ENCODE data around the gene LPCAT2.

The LPCAT2 gene

DNA sequence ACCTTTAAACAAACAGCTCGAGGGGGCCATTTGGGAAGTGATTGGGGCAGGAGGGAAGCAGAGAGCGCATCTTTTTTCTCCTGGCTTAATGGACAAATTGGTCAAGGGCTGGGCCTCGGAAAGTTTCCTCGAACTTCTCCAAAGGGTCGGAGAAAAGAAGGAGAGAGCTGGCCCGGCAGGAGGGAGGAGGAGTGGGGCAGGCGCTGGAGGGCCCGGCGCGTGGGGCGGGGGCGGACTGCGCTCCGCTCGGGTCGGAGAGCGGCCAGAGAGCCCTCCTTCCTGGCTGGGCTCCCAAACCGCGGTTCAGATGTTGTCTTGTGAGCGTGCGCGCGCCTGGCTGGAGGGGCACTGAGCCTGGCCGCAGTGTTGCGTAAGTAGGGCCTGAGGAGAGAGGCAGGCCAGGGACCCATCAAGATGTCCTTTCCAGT lies 28.6 kb upstream of the LPCAT2 start:
- CTCF ChIA-PET, result no interaction called here
- H3K27ac ChIP-seq, result peak overlapping the region; percentile 59
- DNase-seq (ENCODE audit: low spot score), result no peak
- TF ChIP-seq, protein P1, sequence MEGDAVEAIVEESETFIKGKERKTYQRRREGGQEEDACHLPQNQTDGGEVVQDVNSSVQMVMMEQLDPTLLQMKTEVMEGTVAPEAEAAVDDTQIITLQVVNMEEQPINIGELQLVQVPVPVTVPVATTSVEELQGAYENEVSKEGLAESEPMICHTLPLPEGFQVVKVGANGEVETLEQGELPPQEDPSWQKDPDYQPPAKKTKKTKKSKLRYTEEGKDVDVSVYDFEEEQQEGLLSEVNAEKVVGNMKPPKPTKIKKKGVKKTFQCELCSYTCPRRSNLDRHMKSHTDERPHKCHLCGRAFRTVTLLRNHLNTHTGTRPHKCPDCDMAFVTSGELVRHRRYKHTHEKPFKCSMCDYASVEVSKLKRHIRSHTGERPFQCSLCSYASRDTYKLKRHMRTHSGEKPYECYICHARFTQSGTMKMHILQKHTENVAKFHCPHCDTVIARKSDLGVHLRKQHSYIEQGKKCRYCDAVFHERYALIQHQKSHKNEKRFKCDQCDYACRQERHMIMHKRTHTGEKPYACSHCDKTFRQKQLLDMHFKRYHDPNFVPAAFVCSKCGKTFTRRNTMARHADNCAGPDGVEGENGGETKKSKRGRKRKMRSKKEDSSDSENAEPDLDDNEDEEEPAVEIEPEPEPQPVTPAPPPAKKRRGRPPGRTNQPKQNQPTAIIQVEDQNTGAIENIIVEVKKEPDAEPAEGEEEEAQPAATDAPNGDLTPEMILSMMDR (conservative IDR thresholded peaks at IDR 0.05; ENCODE audit: low read depth), result no peak
- POLR2A ChIA-PET (ENCODE audit: low non-redundant PET), result interaction anchor here (0.7 kb wide), 1 partner anchor 10 kb away, joined by 4 read pairs; no protein-coding TSS in a partner anchor

DNA sequence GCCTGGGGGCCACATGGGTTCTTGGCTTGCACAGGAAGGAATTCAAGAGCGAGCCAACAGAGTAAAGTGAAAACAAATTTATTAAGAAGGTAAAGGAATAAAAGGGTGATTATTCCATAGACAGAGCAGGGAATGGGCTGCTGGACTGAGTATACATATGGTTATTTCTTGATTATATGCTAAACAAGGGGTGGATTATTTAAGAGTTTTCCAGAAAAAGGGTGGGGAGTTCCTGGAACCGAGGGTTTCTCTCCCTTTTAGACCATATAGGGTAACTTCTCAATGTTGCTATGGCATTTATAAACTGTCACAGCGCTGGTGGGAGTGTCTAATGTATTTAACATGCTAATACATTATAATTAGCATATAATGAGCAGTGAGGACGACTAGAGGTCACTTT lies 27.8 kb upstream of the LPCAT2 start:
- TF ChIP-seq, protein P1 (conservative IDR thresholded peaks at IDR 0.05; ENCODE audit: low read depth), result no peak
- POLR2A ChIA-PET (ENCODE audit: low non-redundant PET), result no interaction called here
- CTCF ChIA-PET, result interaction anchor here (0.9 kb wide), 1 partner anchor 16 kb away, joined by 3 read pairs; no protein-coding TSS in a partner anchor
- DNase-seq (ENCODE audit: low spot score), result no peak
- H3K27ac ChIP-seq, result peak overlapping the region; percentile 59

DNA sequence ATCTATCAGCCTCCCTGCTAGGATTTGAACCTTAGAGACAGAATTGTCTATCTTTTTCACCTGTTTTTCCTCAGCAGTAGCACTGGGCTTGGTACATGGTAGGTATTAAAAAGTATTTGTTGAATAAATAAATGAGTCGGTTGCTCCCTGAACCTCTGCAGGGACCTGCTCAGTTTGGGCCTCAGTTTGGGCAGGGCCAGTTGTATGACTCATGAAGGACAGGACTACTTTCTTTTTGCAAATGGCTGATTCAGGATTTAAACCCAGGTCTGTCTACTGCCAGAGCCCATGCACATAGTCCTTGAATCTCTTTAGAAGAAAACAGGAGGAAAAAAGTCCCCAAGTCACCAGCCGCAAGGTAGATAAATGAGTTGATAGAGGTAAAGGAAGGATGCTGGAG lies 26.8 kb upstream of the LPCAT2 start:
- ChIA-PET CTCF (interaction anchor here (0.9 kb wide), 1 partner anchor 17 kb away, joined by 3 read pairs; no protein-coding TSS in a partner anchor), POLR2A (ENCODE audit: low non-redundant PET) (no interaction called here)
- H3K27ac ChIP-seq, result no peak overlapping the region
- DNase-seq (ENCODE audit: low spot score), result no peak
- TF ChIP-seq, protein P1 (conservative IDR thresholded peaks at IDR 0.05; ENCODE audit: low read depth), result no peak

DNA sequence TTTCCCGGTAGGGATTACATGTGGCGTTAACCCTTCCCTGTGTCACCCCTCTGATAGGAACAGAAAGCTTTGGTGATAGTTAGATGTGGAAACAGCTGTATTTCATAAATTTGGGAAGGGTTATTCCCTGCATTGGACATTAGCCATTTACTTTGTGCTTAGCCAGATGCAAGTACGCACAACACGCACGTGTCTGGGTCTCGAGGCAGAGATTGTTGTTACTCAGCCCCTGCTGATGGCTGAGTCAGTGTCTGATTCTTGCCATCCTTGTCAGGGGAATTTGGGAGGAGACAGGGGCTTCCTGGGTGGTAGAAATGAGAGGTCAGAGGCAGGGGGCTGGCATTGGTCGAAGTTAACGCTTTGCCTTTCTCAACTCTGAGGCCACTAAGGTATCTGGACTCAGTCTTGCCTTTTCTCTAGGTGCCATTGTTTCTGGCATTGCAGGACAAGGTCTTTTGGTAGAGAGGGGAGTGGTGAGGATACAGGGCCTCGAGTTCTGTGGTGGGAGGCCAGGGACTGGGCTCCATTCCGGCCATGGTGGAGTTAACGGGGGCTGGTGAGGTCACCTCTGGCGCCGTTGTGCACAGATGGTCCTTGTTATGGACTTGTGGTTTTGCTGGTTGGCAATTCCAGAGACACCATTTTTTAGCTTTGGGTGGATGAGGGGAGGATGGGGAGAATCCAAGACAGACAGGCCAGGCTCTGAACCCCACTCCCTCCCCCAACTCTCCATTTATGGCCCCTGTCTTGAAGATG lies 21.6 kb upstream of the LPCAT2 start:
- no peak overlapping the region for H3K27ac ChIP-seq
- POLR2A ChIA-PET (ENCODE audit: low non-redundant PET), result no interaction called here
- TF ChIP-seq, protein P1 (conservative IDR thresholded peaks at IDR 0.05; ENCODE audit: low read depth), result no peak
- no peak for DNase-seq (ENCODE audit: low spot score)
- CTCF ChIA-PET, result no interaction called here

DNA sequence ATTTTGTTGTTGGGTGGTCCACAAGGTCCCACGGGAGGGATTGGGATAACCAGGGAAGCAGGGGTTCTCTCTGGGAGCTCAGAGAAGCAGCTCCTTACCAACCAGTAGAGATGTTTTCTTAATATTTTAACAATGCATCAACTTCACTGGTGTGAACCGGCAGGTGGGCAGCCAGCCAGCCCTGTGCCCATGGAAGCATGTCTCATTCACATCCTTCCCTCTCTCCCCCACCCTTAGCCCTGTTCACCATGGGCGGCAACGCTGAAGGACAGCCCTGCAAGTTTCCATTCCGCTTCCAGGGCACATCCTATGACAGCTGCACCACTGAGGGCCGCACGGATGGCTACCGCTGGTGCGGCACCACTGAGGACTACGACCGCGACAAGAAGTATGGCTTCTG lies 20.6 kb upstream of the LPCAT2 start:
- CTCF ChIA-PET, result interaction anchor here (0.6 kb wide), 1 partner anchor 15 kb away, joined by 4 read pairs; no protein-coding TSS in a partner anchor
- no peak overlapping the region for H3K27ac ChIP-seq
- DNase-seq (ENCODE audit: low spot score), result no peak
- TF ChIP-seq, protein P1 (conservative IDR thresholded peaks at IDR 0.05; ENCODE audit: low read depth), result no peak
- POLR2A ChIA-PET (ENCODE audit: low non-redundant PET), result no interaction called here

DNA sequence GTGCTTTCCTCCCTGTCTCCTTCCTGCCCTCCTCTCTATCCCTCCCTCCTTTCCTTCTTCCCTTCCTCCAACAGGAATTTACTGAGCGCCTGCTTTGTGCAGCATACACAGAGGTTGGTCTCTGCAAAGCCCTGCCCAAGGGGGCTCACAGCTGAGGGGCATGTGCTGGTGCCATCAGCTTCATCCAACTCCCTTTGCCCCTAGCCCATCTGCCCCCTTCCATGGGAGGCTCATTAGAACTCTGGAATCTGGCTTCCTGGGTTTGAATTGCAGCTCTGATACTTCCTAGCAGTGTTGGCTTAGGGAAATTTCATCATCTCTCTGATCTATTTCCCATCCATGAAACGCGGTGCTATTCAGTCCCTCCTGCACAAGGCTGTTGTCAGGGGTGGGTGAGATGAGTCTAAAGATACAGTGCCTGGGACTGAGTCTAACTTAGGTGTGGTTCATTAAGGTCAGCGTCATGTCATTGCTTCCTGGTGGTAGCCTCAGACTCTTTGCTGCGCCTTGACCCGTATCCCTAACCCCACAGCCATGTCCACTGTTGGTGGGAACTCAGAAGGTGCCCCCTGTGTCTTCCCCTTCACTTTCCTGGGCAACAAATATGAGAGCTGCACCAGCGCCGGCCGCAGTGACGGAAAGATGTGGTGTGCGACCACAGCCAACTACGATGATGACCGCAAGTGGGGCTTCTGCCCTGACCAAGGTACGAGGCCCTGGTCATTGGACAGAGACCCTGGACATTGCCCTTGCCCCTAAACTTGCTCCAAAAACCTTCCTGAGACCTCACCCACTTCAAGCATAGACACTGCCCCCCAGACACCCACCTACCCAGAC lies 19.5 kb upstream of the LPCAT2 start:
- POLR2A ChIA-PET (ENCODE audit: low non-redundant PET), result no interaction called here
- CTCF ChIA-PET, result no interaction called here

More for the DNA sequence above, 19.5 kb upstream of the LPCAT2 start:
- DNase-seq (ENCODE audit: low spot score), result no peak
- no peak overlapping the region for H3K27ac ChIP-seq
- TF ChIP-seq, protein P1 (conservative IDR thresholded peaks at IDR 0.05; ENCODE audit: low read depth), result no peak
